Stimulated activated CD4-positive, alpha-beta T cell treated with anti-CD3 and anti-CD28 coated beads, Interleukin-15, amount 100 ng/mL, for 48 hours (primary cell): ENCODE data around the gene RXFP4.
A peak's percentile ranks its signal among the peaks of the same experiment; 100 is the strongest.
"Not testable (repeated sequence)": the region's sequence is repeated elsewhere in the genome, so short reads cannot be mapped to it uniquely, and the experiment has no call there.

Experiments used
- DNase-seq, 2 donors: peaks; one replicate each; pipeline ENCODE4 v3.0.0-alpha.2; 2020; ENCODE audit warnings: low read depth in 2 of 2

The RXFP4 gene

DNA sequence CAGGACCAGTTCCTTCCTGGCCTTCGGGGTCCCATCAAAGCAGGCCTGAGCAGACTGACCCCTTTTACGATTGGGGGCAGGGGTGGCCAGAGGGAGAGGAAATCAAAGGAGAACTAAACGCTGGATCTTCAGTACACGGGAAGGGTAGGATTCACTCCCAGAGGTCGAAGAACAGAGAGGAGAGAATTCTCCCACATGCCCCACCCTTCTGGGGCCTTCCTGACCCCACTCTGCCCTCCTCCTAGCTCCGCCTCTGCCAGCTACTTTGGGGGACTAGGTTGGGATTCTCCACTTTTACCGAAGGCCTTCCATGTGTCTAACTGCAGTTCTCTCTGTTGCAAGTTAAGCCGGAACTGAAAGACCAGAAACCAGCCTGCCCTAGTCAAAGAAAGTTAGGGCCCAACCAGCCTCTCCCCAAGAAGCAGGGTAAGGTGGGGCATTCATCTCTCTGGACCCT, 37.6 kb downstream of the RXFP4 start:
- DNase-seq: no peak

DNA sequence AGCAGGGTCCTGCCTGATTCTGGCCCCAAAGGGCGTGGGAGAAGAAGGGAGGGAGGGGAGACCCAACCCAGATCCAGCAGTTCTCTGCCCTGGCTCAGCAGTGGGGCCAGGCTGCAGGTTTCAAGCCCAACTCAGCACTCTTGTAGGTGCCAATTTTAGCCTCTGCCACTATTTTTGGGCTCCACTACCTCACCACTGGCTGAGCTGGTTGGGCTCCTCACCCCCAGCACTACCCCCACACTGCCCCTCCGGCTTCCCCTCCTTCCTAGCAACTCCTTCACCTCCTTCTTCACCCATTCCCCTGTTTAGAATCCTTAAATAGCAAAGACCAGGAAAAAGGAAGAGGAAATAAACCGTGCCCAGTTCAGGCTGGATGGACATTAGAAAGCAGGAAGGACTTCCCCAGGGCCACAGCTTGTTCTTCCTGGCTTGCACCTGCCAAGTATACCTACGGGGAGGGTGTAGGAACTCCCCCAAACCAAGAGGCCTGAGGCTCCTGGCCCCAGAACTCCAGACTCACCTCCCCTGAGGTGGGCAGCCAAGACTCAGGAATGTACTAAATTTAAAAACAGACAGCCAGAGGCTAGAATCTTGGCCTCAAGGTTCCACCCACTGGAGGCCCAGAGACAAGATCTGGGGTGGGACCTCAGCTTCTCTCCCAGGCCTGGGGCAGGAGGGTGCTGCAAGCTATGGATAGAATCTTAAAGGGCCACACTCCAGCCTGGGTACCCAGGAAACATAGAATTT, 38.3 kb downstream of the RXFP4 start:
- DNase-seq: no peak

DNA sequence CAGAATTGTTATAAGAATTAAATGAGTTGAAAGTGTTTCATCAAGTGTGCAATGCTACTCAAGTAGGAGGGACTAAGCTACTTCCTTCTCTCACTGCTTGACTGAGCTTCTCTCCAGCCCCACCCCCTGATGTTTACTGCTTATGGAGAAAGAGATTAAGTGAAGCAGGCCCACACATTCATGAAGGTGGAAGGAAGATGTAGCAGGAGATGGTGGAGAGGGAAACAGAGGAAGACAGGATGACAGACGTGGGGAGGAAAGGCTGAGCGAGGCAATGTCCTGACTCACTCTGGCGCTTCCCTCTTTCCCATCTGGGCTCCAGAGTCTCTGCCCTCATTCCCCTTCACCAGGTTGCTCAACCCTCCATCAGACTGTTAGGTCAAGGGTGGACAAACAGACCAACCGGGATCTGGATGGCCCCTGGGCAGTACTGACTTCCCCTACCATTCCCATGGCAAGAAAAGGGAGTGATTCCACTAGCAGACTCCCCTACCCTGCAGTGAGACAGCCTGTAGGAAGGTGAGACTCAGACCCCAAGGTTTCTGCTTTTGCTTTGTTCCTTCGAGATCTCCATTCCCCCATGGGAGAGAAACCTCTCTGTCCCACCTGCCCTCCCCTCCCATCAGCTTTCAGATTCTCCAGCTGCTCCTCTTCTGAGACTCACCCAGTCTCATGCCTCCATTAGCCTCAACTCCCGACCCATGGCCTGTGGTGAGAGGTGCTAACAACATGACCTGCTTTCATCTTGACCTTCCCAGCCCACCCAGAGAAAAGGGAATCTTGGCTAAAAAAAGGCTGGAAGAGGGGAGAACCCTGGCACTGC, 40.0 kb downstream of the RXFP4 start:
- DNase-seq: no peak

DNA sequence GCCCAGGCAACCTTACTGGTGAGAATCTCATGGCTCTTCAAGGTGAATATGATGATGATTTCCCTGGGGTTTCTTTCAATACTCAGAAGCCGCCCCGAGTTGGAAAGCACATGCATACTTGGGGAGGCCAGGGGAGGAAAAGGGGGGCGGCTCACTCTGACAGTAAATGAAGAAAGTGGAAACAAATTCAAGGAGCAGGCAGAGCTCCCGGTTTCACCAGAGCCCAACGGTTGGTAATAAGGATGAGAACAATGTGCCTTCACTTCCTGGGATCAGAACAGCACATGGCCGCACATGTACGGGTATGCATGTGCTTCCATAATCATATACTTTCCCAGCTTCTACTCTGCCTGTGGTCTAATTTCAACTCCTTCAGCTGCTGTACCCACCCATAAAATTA, 40.7 kb downstream of the RXFP4 start:
- no peak for DNase-seq

DNA sequence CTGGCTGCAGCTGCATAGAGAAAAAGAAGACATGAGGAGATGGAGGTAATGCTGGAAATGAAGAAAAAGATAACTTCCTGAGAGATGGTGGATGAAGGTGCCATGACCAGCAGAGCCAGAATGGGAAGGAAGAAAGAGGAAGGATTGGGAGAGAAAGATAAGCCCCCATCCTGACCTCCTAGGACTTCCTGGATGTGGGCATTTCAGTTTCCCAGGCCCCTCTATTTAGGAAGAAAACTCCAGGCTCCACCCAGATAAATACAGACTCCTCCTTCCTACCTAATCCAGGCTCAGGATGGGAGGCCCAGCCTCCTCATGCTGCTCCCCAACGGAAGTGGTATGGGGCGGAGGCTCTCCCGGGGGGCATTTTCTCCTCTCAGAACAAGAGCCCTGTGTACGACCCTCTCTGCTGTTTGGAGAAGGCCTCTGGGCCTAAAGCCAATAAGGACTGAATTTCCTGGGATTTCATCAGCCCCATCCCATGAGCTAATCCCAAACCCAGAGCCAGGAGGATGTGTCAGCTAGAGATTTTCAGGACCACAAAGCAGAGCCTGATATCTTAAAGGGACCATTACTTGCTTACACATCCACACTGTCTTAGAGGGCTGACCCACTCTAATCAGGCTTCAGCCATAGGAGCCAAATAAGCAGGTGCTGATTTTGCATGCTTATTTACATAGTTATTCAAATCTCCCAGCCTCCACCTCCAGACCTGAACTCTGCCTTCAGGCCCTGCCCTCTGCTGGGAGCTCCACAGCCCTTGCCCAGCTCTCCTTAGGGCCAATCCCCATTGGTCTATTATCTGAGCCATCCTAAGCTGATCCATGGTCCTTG, 42.0 kb downstream of the RXFP4 start:
- DNase-seq: no peak

DNA sequence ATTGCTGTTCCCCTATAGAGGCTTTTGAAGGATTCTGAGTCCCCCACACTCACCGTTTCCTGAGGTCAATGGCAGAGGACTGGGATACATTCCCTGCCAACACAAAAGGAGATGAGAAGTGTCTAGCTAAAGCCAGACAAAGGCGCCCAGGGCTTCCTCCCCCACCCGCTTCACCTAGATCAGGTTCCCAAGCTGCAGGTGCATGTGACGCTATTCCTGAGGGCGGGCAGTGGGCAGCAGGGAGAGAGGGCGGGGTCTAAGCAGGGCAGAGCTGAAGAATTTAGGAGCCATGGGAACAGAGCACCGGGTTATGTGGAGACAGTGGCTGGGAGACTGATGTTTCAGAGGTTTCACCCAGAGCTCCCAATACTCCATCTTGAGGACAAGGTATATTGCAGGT, 42.9 kb downstream of the RXFP4 start:
- no peak for DNase-seq

DNA sequence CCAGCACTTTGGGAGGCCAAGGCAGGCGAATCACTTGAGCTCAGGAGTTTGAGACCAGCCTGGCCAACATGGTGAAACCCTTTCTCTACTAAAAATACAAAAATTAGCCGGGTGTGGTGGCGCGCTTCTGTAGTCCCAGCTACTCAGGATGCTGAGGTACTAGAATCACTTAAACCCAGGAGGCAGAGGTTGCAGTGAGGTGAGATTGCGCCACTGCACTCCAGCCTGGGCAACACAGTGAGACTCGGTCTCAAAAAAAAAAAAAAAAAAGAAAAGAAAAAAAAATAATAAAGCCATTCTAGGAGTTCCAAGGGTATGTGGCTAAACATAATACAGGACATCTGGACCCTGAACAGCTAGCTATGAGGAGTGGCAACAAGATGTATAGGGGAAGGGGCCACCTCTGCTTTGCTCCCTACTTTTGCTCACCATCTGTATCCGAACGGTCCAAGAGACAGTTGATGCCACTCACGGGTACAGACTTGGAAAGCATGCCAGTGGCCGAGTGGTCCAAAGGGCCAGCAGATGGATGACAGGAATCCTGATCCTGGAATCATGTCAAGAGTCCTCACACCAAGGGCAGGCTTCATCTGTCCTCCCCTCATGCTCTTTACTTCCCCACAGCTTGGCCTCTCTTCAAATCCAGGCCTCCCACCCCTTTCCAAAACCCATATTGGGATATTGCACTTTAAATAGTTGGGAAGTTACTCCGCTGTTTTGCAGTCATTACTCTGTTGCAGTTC, 43.6 kb downstream of the RXFP4 start:
- not testable (repeated sequence) for DNase-seq

- peak; percentile 62 to 74 for DNase-seq
These were observed 48.0 kb downstream of the RXFP4 start for GRCh38 chr1:155989242-155990004.

DNA sequence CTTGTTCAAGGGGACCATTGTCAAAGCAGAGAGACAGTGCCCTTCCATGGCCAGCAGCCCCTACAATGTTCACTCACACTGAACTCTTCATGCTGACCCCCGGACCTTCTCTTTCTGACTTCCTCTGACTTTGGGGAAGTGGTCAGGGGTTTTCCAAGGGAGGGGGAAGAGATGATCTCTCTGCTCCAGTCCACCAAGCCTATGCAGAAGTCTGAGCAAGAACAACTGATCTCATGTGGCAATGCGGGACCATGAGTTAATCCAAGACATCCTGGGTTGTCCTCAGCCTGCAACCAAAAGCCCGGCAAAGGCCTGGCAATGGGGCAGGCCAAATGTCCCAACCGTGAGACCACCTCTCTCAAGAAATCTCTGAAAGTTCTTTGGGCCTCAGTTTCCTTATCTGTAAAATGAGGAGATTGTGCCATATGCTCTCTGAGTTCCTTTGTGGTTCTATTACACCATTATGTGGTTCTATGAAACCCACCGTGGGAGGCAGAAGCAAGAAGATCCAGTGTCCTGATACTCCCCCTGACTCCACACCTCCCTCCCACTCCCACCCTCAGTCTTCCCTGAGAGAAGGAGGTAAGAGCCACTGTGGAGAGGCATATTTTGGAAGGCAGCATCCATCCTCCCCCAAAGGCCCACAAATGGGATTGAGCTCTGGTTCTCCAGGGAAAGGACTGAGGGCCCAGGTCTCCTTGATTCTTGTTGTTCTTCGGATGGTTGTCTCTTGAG, 48.7 kb downstream of the RXFP4 start:
- DNase-seq: no peak
